ENCODE measurements around the gene TXNDC16. TPM values are rescaled to one million over a fixed set of nuclear protein-coding genes. Genes with fewer than 3 reads are reported as not detected.

Gene TXNDC16
- total RNA-seq, 4 donors from 2014 or later: 2.4 to 4.0 (median 2.9) TPM

DNA sequence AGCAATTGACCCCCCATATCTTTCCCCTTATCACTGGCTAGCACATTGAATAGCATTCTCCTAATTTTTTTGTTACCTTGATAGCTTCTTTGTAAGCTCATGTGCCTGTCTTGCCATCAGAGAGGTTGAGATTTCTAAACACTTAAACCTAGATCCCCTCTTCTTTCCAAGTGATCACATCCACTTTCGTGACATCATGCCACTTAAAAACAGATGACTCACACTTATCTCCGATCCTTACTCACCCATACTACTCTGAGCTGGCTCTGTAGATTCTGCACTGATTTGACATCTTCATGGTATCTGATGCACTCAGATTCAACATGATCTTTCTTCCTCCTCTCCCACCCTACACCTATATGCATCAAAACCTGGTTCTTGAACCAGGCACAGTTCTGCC, 10.8 kb upstream of the TXNDC16 start:
- DNase-seq (no peak), ATAC-seq (no peak)
- H3K4me3 ChIP-seq: no peak overlapping the region
- in situ Hi-C loops (cut with MboI; ENCODE audit: low sequenced_read_pairs in 4 of 4): loop anchor here in 1 of 4 donors (25.0 kb wide), 1 partner anchor 399 kb away; the partner anchor contains the start of gene FERMT2
- intact Hi-C loops (cut with DNase I; ENCODE audit: low total_unique reads): no loop called here
- no peak for TF ChIP-seq POLR2A (IDR thresholded peaks at IDR 0.05)
- TF ChIP-seq, protein P1, sequence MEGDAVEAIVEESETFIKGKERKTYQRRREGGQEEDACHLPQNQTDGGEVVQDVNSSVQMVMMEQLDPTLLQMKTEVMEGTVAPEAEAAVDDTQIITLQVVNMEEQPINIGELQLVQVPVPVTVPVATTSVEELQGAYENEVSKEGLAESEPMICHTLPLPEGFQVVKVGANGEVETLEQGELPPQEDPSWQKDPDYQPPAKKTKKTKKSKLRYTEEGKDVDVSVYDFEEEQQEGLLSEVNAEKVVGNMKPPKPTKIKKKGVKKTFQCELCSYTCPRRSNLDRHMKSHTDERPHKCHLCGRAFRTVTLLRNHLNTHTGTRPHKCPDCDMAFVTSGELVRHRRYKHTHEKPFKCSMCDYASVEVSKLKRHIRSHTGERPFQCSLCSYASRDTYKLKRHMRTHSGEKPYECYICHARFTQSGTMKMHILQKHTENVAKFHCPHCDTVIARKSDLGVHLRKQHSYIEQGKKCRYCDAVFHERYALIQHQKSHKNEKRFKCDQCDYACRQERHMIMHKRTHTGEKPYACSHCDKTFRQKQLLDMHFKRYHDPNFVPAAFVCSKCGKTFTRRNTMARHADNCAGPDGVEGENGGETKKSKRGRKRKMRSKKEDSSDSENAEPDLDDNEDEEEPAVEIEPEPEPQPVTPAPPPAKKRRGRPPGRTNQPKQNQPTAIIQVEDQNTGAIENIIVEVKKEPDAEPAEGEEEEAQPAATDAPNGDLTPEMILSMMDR (IDR thresholded peaks at IDR 0.05 in 4 of 5, conservative IDR thresholded peaks at IDR 0.05 in 1 of 5): no peak
- no peak overlapping the region for H3K27ac ChIP-seq
- H3K9me3 ChIP-seq: no peaks in the 10 kb centered on the region
- H3K4me1 ChIP-seq: no peaks in the 10 kb centered on the region
- no peaks in the 10 kb centered on the region for H3K27me3 ChIP-seq
- H3K36me3 ChIP-seq: no peaks in the 10 kb centered on the region

DNA sequence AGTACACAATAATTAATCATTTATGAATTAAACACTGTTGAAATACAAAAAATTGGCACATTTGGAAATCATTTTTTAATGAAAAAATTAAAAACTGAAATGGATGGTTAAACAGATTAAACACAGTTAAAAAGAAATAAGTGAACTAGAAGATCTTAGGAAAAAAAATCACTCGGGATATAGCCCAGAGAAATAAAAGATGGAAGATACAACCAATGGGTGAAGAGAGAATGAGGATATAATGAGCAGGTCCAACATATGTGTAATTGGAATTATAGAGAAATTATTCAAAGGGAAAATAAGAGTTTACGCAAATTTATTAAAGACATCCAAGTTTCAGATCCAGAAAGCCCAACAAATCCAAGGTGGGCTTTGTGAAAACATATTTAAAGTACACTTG, 6.4 kb upstream of the TXNDC16 start:
- DNase-seq (no peak), ATAC-seq (no peak)
- H3K4me1 ChIP-seq: peaks cover 3 to 5% of the 10 kb centered on the region in 2 donors
- intact Hi-C loops (cut with DNase I; ENCODE audit: low total_unique reads) (loop anchor here (10.0 kb wide), 1 partner anchor 574 kb away; the partner anchor contains the start of gene RTRAF), in situ Hi-C loops (cut with MboI; ENCODE audit: low sequenced_read_pairs in 4 of 4) (loop anchor here in 2 of 4 donors (10.0 to 25.0 kb wide), 3 partner anchors 126 to 404 kb away; partner anchors contain the start of genes ERO1A (in 1 of the 2) and FERMT2 (in 1 of the 2))
- no peaks in the 10 kb centered on the region for H3K27me3 ChIP-seq
- TF ChIP-seq POLR2A (IDR thresholded peaks at IDR 0.05): no peak
- TF ChIP-seq, protein P1 (IDR thresholded peaks at IDR 0.05 in 4 of 5, conservative IDR thresholded peaks at IDR 0.05 in 1 of 5): no peak
- H3K27ac ChIP-seq: no peak overlapping the region
- H3K4me3 ChIP-seq: no peak overlapping the region
- no peaks in the 10 kb centered on the region for H3K9me3 ChIP-seq
- no peaks in the 10 kb centered on the region for H3K36me3 ChIP-seq

DNA sequence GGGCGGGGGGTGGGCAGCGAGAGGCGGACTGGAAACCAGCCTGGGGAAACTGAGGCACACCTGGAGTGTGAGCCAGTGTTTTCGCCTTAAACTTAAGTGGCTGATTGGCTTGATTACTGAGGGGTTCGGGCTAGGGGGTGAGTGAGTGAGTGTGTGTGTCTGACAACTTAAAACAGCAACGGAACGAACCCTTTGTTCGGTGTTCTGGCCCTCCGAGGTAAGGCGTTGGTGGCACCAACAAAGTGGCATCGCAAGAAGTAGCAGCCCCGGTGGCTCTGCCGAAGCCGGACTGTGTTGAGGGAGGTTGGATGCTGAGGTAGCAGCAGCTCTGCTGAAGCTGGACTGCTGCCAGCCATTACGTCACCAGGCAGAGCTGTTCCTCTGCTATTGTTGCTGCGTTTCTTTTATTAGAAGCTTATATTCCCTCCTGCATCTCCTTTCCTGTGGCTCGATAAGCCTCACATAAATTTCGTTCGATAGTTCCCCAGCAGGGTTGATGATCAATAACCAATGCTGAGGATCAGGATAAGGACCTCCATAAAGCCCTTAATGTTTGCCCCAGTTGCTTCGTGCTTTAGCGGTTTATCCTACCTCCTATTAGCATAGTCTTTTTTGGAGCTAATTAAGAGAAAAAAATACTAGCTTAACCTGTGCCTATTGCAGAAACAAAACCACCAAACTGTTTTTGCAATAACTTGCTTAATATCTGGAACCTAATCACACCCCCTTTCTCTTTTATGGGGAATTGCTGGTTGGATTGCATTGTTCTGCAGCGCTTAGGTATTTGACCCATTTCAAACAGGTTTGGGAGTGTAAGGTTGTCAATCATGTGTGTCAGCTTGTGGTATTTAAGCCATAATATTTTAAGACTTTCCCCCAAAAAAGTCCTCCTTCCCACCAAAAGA, 1.6 kb upstream of the TXNDC16 start:
- Histone ChIP-seq H3K9me3 (no peaks in the 10 kb centered on the region), H3K4me3 (peak overlapping the region; percentile 75 to 92 (median 90)), H3K4me1 (peaks cover 16 to 19% of the 10 kb centered on the region in 2 donors), H3K36me3 (no peaks in the 10 kb centered on the region), H3K27me3 (no peaks in the 10 kb centered on the region), H3K27ac (peak overlapping the region; percentile 87 to 95 (median 93))
- in situ Hi-C loops (cut with MboI; ENCODE audit: low sequenced_read_pairs in 4 of 4) (loop anchor here in 2 of 4 donors (10.0 to 25.0 kb wide), 3 partner anchors 131 to 408 kb away; partner anchors contain the start of genes ERO1A (in 1 of the 2) and FERMT2 (in 1 of the 2)), intact Hi-C loops (cut with DNase I; ENCODE audit: low total_unique reads) (loop anchor here (1.0 to 10.0 kb wide), 5 partner anchors 141 to 569 kb away; partner anchors contain the start of genes ERO1A, FERMT2, GNPNAT1 and PSMC6)
- TF ChIP-seq, protein P1 (IDR thresholded peaks at IDR 0.05 in 4 of 5, conservative IDR thresholded peaks at IDR 0.05 in 1 of 5): no peak
- TF ChIP-seq POLR2A (IDR thresholded peaks at IDR 0.05): peak; percentile 24 to 28
- peak; percentile 54 to 71 for DNase-seq
- ATAC-seq: no peak

DNA sequence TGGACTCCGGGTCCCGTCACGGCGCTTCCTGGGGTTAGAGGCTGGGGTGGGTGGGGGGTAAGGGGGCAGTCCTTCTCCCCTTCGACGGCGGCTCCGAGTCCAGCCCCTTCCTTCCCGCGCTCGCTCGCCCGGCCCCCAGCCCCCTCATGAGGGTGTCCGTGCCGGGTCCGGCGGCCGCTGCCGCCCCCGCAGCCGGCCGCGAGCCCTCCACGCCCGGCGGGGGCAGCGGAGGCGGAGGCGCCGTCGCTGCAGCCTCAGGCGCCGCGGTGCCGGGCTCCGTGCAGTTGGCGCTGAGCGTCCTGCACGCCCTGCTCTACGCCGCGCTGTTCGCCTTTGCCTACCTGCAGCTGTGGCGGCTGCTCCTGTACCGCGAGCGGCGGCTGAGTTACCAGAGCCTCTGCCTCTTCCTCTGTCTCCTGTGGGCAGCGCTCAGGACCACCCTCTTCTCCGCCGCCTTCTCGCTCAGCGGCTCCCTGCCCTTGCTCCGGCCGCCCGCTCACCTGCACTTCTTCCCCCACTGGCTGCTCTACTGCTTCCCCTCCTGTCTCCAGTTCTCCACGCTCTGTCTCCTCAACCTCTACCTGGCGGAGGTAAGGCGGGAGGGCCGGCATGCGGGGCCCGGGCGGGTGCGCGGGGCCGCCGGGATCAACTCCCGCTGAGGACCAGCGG, 831 bp upstream of the TXNDC16 start:
- peak in 1 of 2 donors; percentile 25 for DNase-seq
- in situ Hi-C loops (cut with MboI; ENCODE audit: low sequenced_read_pairs in 4 of 4): loop anchor here in 2 of 4 donors (10.0 to 25.0 kb wide), 3 partner anchors 132 to 409 kb away; partner anchors contain the start of genes ERO1A (in 1 of the 2) and FERMT2 (in 1 of the 2)

More for the DNA sequence above, 831 bp upstream of the TXNDC16 start:
- no peaks in the 10 kb centered on the region for H3K27me3 ChIP-seq
- H3K27ac ChIP-seq: peak overlapping the region; percentile 87 to 95 (median 93)
- no peak for TF ChIP-seq POLR2A (IDR thresholded peaks at IDR 0.05)
- TF ChIP-seq, protein P1 (IDR thresholded peaks at IDR 0.05 in 4 of 5, conservative IDR thresholded peaks at IDR 0.05 in 1 of 5): no peak
- no peaks in the 10 kb centered on the region for H3K36me3 ChIP-seq
- H3K9me3 ChIP-seq: no peaks in the 10 kb centered on the region
- intact Hi-C loops (cut with DNase I; ENCODE audit: low total_unique reads): loop anchor here (1.0 to 10.0 kb wide), 5 partner anchors 142 to 568 kb away; partner anchors contain the start of genes ERO1A, FERMT2, GNPNAT1 and PSMC6
- peaks cover 16 to 19% of the 10 kb centered on the region in 2 donors for H3K4me1 ChIP-seq
- peak overlapping the region; percentile 75 to 92 (median 90) for H3K4me3 ChIP-seq
- peak; percentile 16 to 23 for ATAC-seq
